Esophagus squamous epithelium (tissue), 4 donors: ENCODE results near the gene SKAP1.

Experiments
- CTCF ChIP-seq, 6 experiments: fragments of 450-650 bp in 4 of 6; fragments of 200-600 bp in 2 of 6; sonication (generic) in 2 of 6; IDR thresholded peaks; one replicate each; pipeline ENCODE4 v1.5.1; 2016 to 2019; ENCODE audit warnings: antibody characterized with exemption in 6 of 6, mild to moderate bottlenecking in 4 of 6, moderate library complexity in 4 of 6
- POLR2A ChIP-seq, 4 donors: fragments of 450-650 bp; IDR thresholded peaks; one replicate each; pipeline ENCODE4 v1.6.1; 2017; ENCODE audit warnings: antibody characterized with exemption in 4 of 4, mild to moderate bottlenecking in 4 of 4, moderate library complexity in 3 of 4

DNA sequence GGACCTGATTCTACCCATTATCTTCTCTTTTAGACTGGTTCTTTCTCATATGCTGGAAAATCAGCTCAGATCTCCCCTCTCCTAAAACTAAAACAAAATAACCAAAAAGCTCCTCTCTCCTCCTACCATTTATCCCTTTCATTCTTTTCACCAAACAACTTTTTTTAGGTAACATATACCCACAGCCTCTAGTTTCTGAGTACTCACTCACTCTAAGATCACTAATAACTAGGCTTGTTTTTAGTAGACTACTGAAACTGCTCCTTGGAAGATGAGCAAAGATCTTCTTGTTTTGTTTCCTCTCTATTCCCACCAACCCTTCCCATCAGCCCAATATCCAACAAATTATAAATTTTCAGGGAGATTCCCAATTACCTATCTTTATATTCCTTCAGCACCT is 129.0 kb downstream of the SKAP1 start:
- no peak for TF ChIP-seq POLR2A (IDR thresholded peaks at IDR 0.05)
- TF ChIP-seq CTCF (IDR thresholded peaks at IDR 0.05): no peak
